HepG2 (cell line): Measurements from ENCODE around the gene TEAD4. TPM values are rescaled to one million over a fixed set of nuclear protein-coding genes. Genes with fewer than 3 reads are reported as not detected.

Source experiments
- BORCS8-MEF2B ChIP-seq: sonication (generic); formaldehyde crosslinking; IDR thresholded peaks from 2 replicates; pipeline ENCODE4 v1.8.0; 2022; ENCODE audit warnings: mild to moderate bottlenecking, missing genetic modification reagents
- CBFB ChIP-seq: sonication (generic); formaldehyde crosslinking; IDR thresholded peaks from 2 replicates; pipeline ENCODE4 v1.4.0; 2020; ENCODE audit warnings: missing genetic modification reagents
- CBX5 ChIP-seq: sonication (generic); formaldehyde crosslinking; IDR thresholded peaks from 2 replicates; pipeline ENCODE4 v1.4.0; 2020; ENCODE audit warnings: missing genetic modification reagents, borderline replicate concordance
- ELF1 ChIP-seq: sonication (generic); formaldehyde crosslinking; IDR thresholded peaks from 2 replicates; pipeline ENCODE4 v1.4.0; 2020; ENCODE audit warnings: missing genetic modification reagents
- IKZF4 ChIP-seq: sonication (generic); formaldehyde crosslinking; IDR thresholded peaks from 2 replicates; pipeline ENCODE4 v1.5.1; 2020; ENCODE audit warnings: borderline replicate concordance, mild to moderate bottlenecking, low read depth, missing genetic modification reagents; ENCODE audit errors: not compliant biosample characterization
- IKZF5 ChIP-seq: IDR thresholded peaks from 2 replicates; pipeline ENCODE4 v1.6.1; 2018; ENCODE audit warnings: missing genetic modification reagents, mild to moderate bottlenecking, missing compliant biosample characterization
- KAT2B ChIP-seq: fragments of 150-350 bp; IDR thresholded peaks from 2 replicates; pipeline ENCODE4 v1.6.1; 2014; ENCODE audit warnings: low read depth, low read length, borderline replicate concordance
- MED1 ChIP-seq: sonication (generic); formaldehyde crosslinking; IDR thresholded peaks from 2 replicates; pipeline ENCODE4 v1.4.0; 2020; ENCODE audit warnings: missing genetic modification reagents
- NAIF1 ChIP-seq: sonication (generic); formaldehyde crosslinking; IDR thresholded peaks from 2 replicates; pipeline ENCODE4 v1.5.0; 2020; ENCODE audit warnings: mild to moderate bottlenecking, missing genetic modification reagents, borderline replicate concordance
- NR2C2 ChIP-seq: sonication (generic); formaldehyde crosslinking; IDR thresholded peaks from 2 replicates; pipeline ENCODE4 v1.4.0; 2020; ENCODE audit warnings: missing genetic modification reagents, mild to moderate bottlenecking, moderate library complexity, borderline replicate concordance
- PHF8 ChIP-seq: sonication (generic); formaldehyde crosslinking; IDR thresholded peaks from 2 replicates; pipeline ENCODE4 v1.5.0; 2020; ENCODE audit warnings: missing genetic modification reagents
- POLR2AphosphoS5 ChIP-seq: IDR thresholded peaks from 2 replicates; pipeline ENCODE4 v1.6.1; 2012; ENCODE audit warnings: low read depth, low read length
- RBAK ChIP-seq: sonication (generic); formaldehyde crosslinking; IDR thresholded peaks from 2 replicates; pipeline ENCODE4 v1.5.1; 2020; ENCODE audit warnings: mild to moderate bottlenecking, missing genetic modification reagents
- TCF12 ChIP-seq, 2 experiments: fragments of 450-650 bp in 1 of 2; sonication (generic) in 1 of 2; formaldehyde crosslinking in 1 of 2; IDR thresholded peaks; 2 replicates each; pipeline versions ENCODE4 v1.6.1 to v1.8.0; 2017 to 2022; ENCODE audit warnings: antibody characterized with exemption in 1 of 2, mild to moderate bottlenecking in 1 of 2, missing genetic modification reagents in 1 of 2, moderate library complexity in 1 of 2
- TFDP2 ChIP-seq: sonication (generic); formaldehyde crosslinking; IDR thresholded peaks from 2 replicates; pipeline ENCODE4 v1.4.0; 2020; ENCODE audit warnings: missing genetic modification reagents
- ZNF12 ChIP-seq: sonication (generic); formaldehyde crosslinking; IDR thresholded peaks from 2 replicates; pipeline ENCODE4 v1.5.0; 2020; ENCODE audit warnings: missing genetic modification reagents
- ZNF33B ChIP-seq: sonication (generic); formaldehyde crosslinking; IDR thresholded peaks from 2 replicates; pipeline ENCODE4 v1.5.1; 2020; ENCODE audit warnings: mild to moderate bottlenecking, missing genetic modification reagents
- ZNF34 ChIP-seq: sonication (generic); formaldehyde crosslinking; IDR thresholded peaks from 2 replicates; pipeline ENCODE4 v1.4.0; 2020; ENCODE audit warnings: mild to moderate bottlenecking, missing genetic modification reagents, borderline replicate concordance
- ZNF383 ChIP-seq: sonication (generic); formaldehyde crosslinking; IDR thresholded peaks from 2 replicates; pipeline ENCODE4 v1.4.0; 2020; ENCODE audit warnings: missing genetic modification reagents, mild to moderate bottlenecking, borderline replicate concordance
- ZNF441 ChIP-seq: sonication (generic); formaldehyde crosslinking; IDR thresholded peaks from 2 replicates; pipeline ENCODE4 v1.7.0; 2021; ENCODE audit warnings: missing genetic modification reagents, borderline replicate concordance
- ZNF609 ChIP-seq: sonication (generic); formaldehyde crosslinking; IDR thresholded peaks from 2 replicates; pipeline ENCODE4 v1.4.0; 2020; ENCODE audit warnings: mild to moderate bottlenecking, missing genetic modification reagents, borderline replicate concordance
- ZSCAN21 ChIP-seq: sonication (generic); formaldehyde crosslinking; IDR thresholded peaks from 2 replicates; pipeline ENCODE4 v1.8.0; 2022; ENCODE audit warnings: mild to moderate bottlenecking, missing genetic modification reagents, moderate library complexity, borderline replicate concordance
- polyA plus RNA-seq, 8 experiments: library from polyadenylated mRNA; depleted of rRNA in 3 of 8; stranded (reverse) in 7 of 8; unstranded in 1 of 8; fragments of >200 nt; fragmentation: Illumina TruSeq in 4 of 8; extraction: Trizol in 4 of 8; gene quantifications; 2 replicates each; pipeline versions ENCODE4 v1.2.1 to v1.2.3, GENCODE V29; 2011 to 2016; ENCODE audit warnings: low read depth in 4 of 8, missing spikeins in 1 of 8, mixed read lengths in 1 of 8; ENCODE audit not compliant: insufficient read depth in 1 of 8
- total RNA-seq, 5 experiments: library from RNA; depleted of rRNA; stranded (reverse); fragments of >200 nt; fragmentation: Illumina TruSeq; extraction: Trizol; gene quantifications; 2 replicates each; pipeline ENCODE4 v1.2.3, GENCODE V29; 2016; ENCODE audit warnings: low read depth in 1 of 5

The TEAD4 gene
- total and polyA plus RNA-seq, 2 of the 13 experiments (the other 11 are each of a cell fraction or from before 2014, with no cell fraction given) = 45.0 to 69.4 TPM

GRCh38 chr12:2958432-2959191 is 585 bp upstream of the TEAD4 start (continued):
- peak; percentile 42; the same call in 1 of the 2 replicates for TF ChIP-seq MED1 (CRISPR knock-in tag)
- 0 out of 2 replicates have a peak, but pooled peaks have one; percentile 2 for TF ChIP-seq CBX5 (CRISPR knock-in tag)
- TF ChIP-seq TCF12 (IDR thresholded peaks at IDR 0.05) = no peak
- no peak for TF ChIP-seq TCF12 (CRISPR knock-in tag; IDR thresholded peaks at IDR 0.05)
- peak; percentile 83 for TF ChIP-seq ELF1 (CRISPR knock-in tag)
- no peak for TF ChIP-seq BORCS8-MEF2B (CRISPR knock-in tag)
- TF ChIP-seq IKZF4 (CRISPR knock-in tag) = no peak
- no peak for TF ChIP-seq CBFB (CRISPR knock-in tag)
- TF ChIP-seq POLR2AphosphoS5 = peak; percentile 56
- no peak for TF ChIP-seq ZNF12 (CRISPR knock-in tag)
- 0 out of 2 replicates have a peak, but pooled peaks have one; percentile 12 for TF ChIP-seq ZNF441
- TF ChIP-seq KAT2B = no peak
- TF ChIP-seq ZNF609 (CRISPR knock-in tag) = no peak
- TF ChIP-seq NR2C2 (CRISPR knock-in tag) = no peak
- peak; percentile 73; the same call in 1 of the 2 replicates for TF ChIP-seq NAIF1 (CRISPR knock-in tag)
- TF ChIP-seq PHF8 = peak; percentile 46
- 0 out of 2 replicates have a peak, but pooled peaks have one; percentile 17 for TF ChIP-seq ZSCAN21 (CRISPR knock-in tag)
- TF ChIP-seq RBAK (CRISPR knock-in tag) = no peak
- no peak; the same call in 1 of the 2 replicates for TF ChIP-seq ZNF33B
- TF ChIP-seq IKZF5 (CRISPR knock-in tag) = peak; percentile 72
- TF ChIP-seq ZNF34 (CRISPR knock-in tag) = no peak
- peak; percentile 51; the same call in 1 of the 2 replicates for TF ChIP-seq TFDP2 (CRISPR knock-in tag)
- no peak for TF ChIP-seq ZNF383 (CRISPR knock-in tag)
